Mesothelial cell of epicardium (in vitro differentiated cells): ENCODE results near the gene MARK1. TPM values are rescaled to one million over a fixed set of nuclear protein-coding genes. Genes with fewer than 3 reads are reported as not detected.

Experiments
- DNase-seq, 2 experiments: peaks; one replicate each; pipeline ENCODE4 v3.0.0; 2021; ENCODE audit warnings: low spot score in 2 of 2; ENCODE audit not compliant: unreplicated experiment in 2 of 2
- H3K27ac Mint-ChIP-seq: 2 replicates; pipeline ENCODE4 v1.8.0; 2021; ENCODE audit warnings: mixed read lengths
- H3K27me3 Mint-ChIP-seq: 2 replicates; pipeline ENCODE4 v1.8.0; 2021; ENCODE audit warnings: low read depth, mixed read lengths
- H3K36me3 Mint-ChIP-seq: 2 replicates; pipeline ENCODE4 v1.8.0; 2021; ENCODE audit warnings: mixed read lengths
- H3K4me1 Mint-ChIP-seq: 2 replicates; pipeline ENCODE4 v1.8.0; 2021; ENCODE audit warnings: mixed read lengths
- H3K4me3 Mint-ChIP-seq: 2 replicates; pipeline ENCODE4 v1.8.0; 2021; ENCODE audit warnings: mild to moderate bottlenecking, moderate library complexity, mixed read lengths
- H3K9me3 Mint-ChIP-seq: 2 replicates; pipeline ENCODE4 v1.8.0; 2021; ENCODE audit warnings: mixed read lengths
- CTCF ChIP-seq: fragments of 200-600 bp; sonication (generic); IDR thresholded peaks from one replicate; pipeline ENCODE4 v1.5.0; 2021; ENCODE audit warnings: antibody characterized with exemption; ENCODE audit not compliant: unreplicated experiment
- total RNA-seq: library from RNA; stranded (reverse); gene quantifications from 3 replicates; pipeline ENCODE4 v1.2.1, GENCODE V29; 2021

Gene MARK1
- total RNA-seq, 1 donor from 2014 or later: 11.8 TPM

DNA sequence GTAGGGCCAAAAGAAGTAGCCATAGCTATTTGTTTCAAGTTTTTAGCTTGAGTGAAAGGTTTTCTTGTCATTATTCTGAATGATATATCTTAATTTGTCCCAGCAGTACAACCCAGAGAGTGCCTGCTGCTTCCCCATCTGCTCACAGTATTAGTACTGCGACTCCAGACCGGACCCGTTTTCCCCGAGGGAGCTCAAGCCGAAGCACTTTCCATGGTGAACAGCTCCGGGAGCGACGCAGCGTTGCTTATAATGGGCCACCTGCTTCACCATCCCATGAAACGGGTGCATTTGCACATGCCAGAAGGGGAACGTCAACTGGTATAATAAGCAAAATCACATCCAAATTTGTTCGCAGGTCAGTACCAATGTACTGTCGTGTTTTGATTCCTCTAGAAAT is 125.1 kb downstream of the MARK1 start:
- no peak overlapping the region for H3K4me3 Mint-ChIP-seq
- H3K9me3 Mint-ChIP-seq: no peaks in the 10 kb centered on the region
- H3K27ac Mint-ChIP-seq: no peak overlapping the region
- no peaks in the 10 kb centered on the region for H3K27me3 Mint-ChIP-seq
- no peak for TF ChIP-seq CTCF
- no peaks in the 10 kb centered on the region for H3K36me3 Mint-ChIP-seq
- DNase-seq: no peak
- no peaks in the 10 kb centered on the region for H3K4me1 Mint-ChIP-seq

GRCh38 chr1:220655509-220655908 is 127.6 kb downstream of the MARK1 start:
- DNase-seq: no peak
- Mint-ChIP-seq H3K36me3 (no peaks in the 10 kb centered on the region), H3K27ac (no peak overlapping the region), H3K9me3 (no peaks in the 10 kb centered on the region), H3K4me1 (no peaks in the 10 kb centered on the region), H3K27me3 (no peaks in the 10 kb centered on the region), H3K4me3 (no peak overlapping the region)
- TF ChIP-seq CTCF: no peak

DNA sequence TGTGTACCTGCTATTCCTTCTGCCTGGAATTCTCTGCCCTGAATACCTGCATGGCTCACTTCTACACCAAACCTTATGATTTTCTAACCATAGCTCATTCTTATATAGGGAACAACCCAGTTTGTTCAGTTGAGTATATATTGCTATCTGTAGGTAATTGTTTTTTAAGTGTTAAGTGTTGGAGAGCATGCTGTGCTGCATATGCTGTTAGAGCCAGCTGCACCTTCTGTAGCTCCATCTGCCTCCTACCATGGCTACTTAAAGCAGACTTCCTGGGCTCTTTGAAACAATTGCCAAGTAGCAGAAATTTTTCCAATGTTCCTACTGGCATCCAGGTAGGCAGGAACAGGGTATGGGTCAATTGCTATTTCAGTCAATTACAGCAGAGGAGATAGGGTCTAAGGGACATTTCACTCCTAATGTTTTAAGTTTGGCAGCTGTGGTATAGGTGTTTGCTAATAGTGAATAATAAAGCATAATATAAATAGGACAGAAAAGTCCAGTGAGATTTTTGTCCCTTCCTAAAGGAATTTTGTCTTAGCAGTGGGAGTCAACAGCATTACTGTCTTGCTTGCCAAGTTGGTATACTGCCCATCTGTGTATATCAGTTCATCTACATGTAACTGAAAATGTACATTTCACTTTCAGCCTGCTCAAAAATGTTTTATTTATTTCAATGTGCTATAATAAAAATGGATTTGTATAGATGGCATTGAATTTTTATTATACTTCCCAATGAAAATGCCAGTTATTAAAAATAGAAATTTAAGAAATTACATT is 128.2 kb downstream of the MARK1 start:
- Mint-ChIP-seq H3K9me3 (no peaks in the 10 kb centered on the region), H3K36me3 (no peaks in the 10 kb centered on the region), H3K27me3 (no peaks in the 10 kb centered on the region), H3K4me3 (no peak overlapping the region), H3K27ac (no peak overlapping the region), H3K4me1 (no peaks in the 10 kb centered on the region)
- no peak for DNase-seq
- no peak for TF ChIP-seq CTCF

DNA sequence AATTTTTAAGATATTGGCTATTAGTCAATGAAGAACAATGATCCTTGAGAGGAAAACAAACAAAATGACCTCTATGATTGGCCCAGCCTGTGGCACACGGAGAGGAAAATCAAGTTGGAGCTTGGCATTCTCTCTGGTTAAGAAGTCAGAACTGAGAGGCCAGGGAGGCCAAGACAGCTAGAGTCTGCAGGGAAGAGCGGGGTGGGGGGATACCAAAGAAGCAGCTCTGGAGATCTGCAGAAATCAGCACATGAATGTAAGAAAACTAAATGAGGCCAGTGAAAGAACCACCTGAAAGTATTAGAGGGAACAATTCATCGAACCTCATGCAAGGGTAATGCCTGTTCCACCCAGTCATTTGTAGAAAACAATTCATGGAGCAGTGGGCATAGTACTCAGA is 138.4 kb downstream of the MARK1 start:
- Mint-ChIP-seq H3K27ac (no peak overlapping the region), H3K4me3 (no peak overlapping the region), H3K36me3 (peaks cover 12% of the 10 kb centered on the region), H3K27me3 (no peaks in the 10 kb centered on the region), H3K4me1 (no peaks in the 10 kb centered on the region), H3K9me3 (peaks cover 37% of the 10 kb centered on the region)
- TF ChIP-seq CTCF: no peak
- DNase-seq: no peak

- H3K36me3 Mint-ChIP-seq: peaks cover 8% of the 10 kb centered on the region
- no peaks in the 10 kb centered on the region for H3K4me1 Mint-ChIP-seq
- DNase-seq: no peak
- no peaks in the 10 kb centered on the region for H3K27me3 Mint-ChIP-seq
- no peak overlapping the region for H3K4me3 Mint-ChIP-seq
- H3K9me3 Mint-ChIP-seq: peaks cover 37% of the 10 kb centered on the region
- H3K27ac Mint-ChIP-seq: no peak overlapping the region
- no peak for TF ChIP-seq CTCF
These were observed 141.1 kb downstream of the MARK1 start for GRCh38 chr1:220669005-220669404.
